Adipocyte (in vitro differentiated cells): ENCODE results near the gene MPDZ.

Experiments used
- DNase-seq: peaks from one replicate; pipeline ENCODE4 v3.0.0-alpha.2; 2015; ENCODE audit warnings: low read depth
- H3K27me3 ChIP-seq: replicated peaks from 2 replicates; pipeline ENCODE4 v1.7.0; 2013; ENCODE audit warnings: mild to moderate bottlenecking, low read length, moderate library complexity; ENCODE audit not compliant: control insufficient read depth, insufficient read depth
- H3K36me3 ChIP-seq: 2 replicates; pipeline ENCODE4 v1.7.0; 2013; ENCODE audit warnings: low read length, mild to moderate bottlenecking, moderate library complexity; ENCODE audit not compliant: control insufficient read depth, insufficient read depth, severe bottlenecking
- H3K4me1 ChIP-seq: 2 replicates; pipeline ENCODE4 v1.7.0; 2013; ENCODE audit warnings: mild to moderate bottlenecking, low read length, moderate library complexity; ENCODE audit not compliant: control insufficient read depth, insufficient read depth
- H3K4me3 ChIP-seq: 2 replicates; pipeline ENCODE4 v1.7.0; 2013; ENCODE audit warnings: mild to moderate bottlenecking, low read length, moderate library complexity
- H3K9ac ChIP-seq: 2 replicates; pipeline ENCODE4 v1.7.0; 2013; ENCODE audit warnings: mild to moderate bottlenecking, low read length, moderate library complexity
- H3K9me3 ChIP-seq: 2 replicates; pipeline ENCODE4 v1.7.0; 2013; ENCODE audit warnings: mild to moderate bottlenecking, low read length, moderate library complexity; ENCODE audit not compliant: control insufficient read depth

Gene MPDZ

GRCh38 chr9:13175732-13176131, 103.8 kb downstream of the MPDZ start:
- H3K9me3 ChIP-seq: no peaks in the 10 kb centered on the region
- no peak overlapping the region for H3K4me3 ChIP-seq
- H3K9ac ChIP-seq: no peak overlapping the region
- no peaks in the 10 kb centered on the region for H3K27me3 ChIP-seq
- peaks cover 30% of the 10 kb centered on the region for H3K36me3 ChIP-seq
- no peak for DNase-seq
- H3K4me1 ChIP-seq: peaks cover 18% of the 10 kb centered on the region

GRCh38 chr9:13174906-13175639, 104.4 kb downstream of the MPDZ start:
- no peaks in the 10 kb centered on the region for H3K27me3 ChIP-seq
- H3K36me3 ChIP-seq: peaks cover 24% of the 10 kb centered on the region
- H3K4me3 ChIP-seq: no peak overlapping the region
- no peaks in the 10 kb centered on the region for H3K9me3 ChIP-seq
- H3K9ac ChIP-seq: no peak overlapping the region
- no peak for DNase-seq
- H3K4me1 ChIP-seq: peaks cover 18% of the 10 kb centered on the region

- H3K9me3 ChIP-seq: no peaks in the 10 kb centered on the region
- H3K9ac ChIP-seq: no peak overlapping the region
- no peaks in the 10 kb centered on the region for H3K27me3 ChIP-seq
- peaks cover 23% of the 10 kb centered on the region for H3K36me3 ChIP-seq
- H3K4me1 ChIP-seq: peaks cover 14% of the 10 kb centered on the region
- DNase-seq: no peak
- no peak overlapping the region for H3K4me3 ChIP-seq
These were observed 105.9 kb downstream of the MPDZ start for GRCh38 chr9:13173553-13173952.

- Histone ChIP-seq H3K27me3 (no peaks in the 10 kb centered on the region), H3K4me3 (no peak overlapping the region), H3K9ac (no peak overlapping the region), H3K4me1 (peaks cover 12% of the 10 kb centered on the region), H3K36me3 (peaks cover 35% of the 10 kb centered on the region), H3K9me3 (no peaks in the 10 kb centered on the region)
- peak; percentile 34 for DNase-seq
These were observed 108.2 kb downstream of the MPDZ start for GRCh38 chr9:13171261-13171660.

- no peak for DNase-seq
- Histone ChIP-seq H3K4me1 (peaks cover 3% of the 10 kb centered on the region), H3K36me3 (peaks cover 33% of the 10 kb centered on the region), H3K9ac (no peak overlapping the region), H3K4me3 (no peak overlapping the region), H3K9me3 (no peaks in the 10 kb centered on the region), H3K27me3 (no peaks in the 10 kb centered on the region)
These were observed 112.5 kb downstream of the MPDZ start for GRCh38 chr9:13166996-13167395.

- no peak overlapping the region for H3K9ac ChIP-seq
- no peaks in the 10 kb centered on the region for H3K4me1 ChIP-seq
- H3K4me3 ChIP-seq: no peak overlapping the region
- no peaks in the 10 kb centered on the region for H3K9me3 ChIP-seq
- DNase-seq: no peak
- H3K27me3 ChIP-seq: no peaks in the 10 kb centered on the region
- H3K36me3 ChIP-seq: peaks cover 30% of the 10 kb centered on the region
These were observed 113.5 kb downstream of the MPDZ start for GRCh38 chr9:13165956-13166355.

GRCh38 chr9:13165236-13165945, 114.1 kb downstream of the MPDZ start:
- no peak for DNase-seq
- Histone ChIP-seq H3K4me3 (no peak overlapping the region), H3K27me3 (no peaks in the 10 kb centered on the region), H3K4me1 (no peaks in the 10 kb centered on the region), H3K9ac (no peak overlapping the region), H3K9me3 (no peaks in the 10 kb centered on the region), H3K36me3 (peaks cover 29% of the 10 kb centered on the region)

- Histone ChIP-seq H3K9me3 (no peaks in the 10 kb centered on the region), H3K4me3 (no peak overlapping the region), H3K36me3 (peaks cover 29% of the 10 kb centered on the region), H3K9ac (no peak overlapping the region), H3K4me1 (peaks cover 5% of the 10 kb centered on the region), H3K27me3 (no peaks in the 10 kb centered on the region)
- no peak for DNase-seq
These were observed 115.5 kb downstream of the MPDZ start for GRCh38 chr9:13163946-13164345.

- H3K4me1 ChIP-seq: peaks cover 5% of the 10 kb centered on the region
- no peaks in the 10 kb centered on the region for H3K27me3 ChIP-seq
- peaks cover 26% of the 10 kb centered on the region for H3K36me3 ChIP-seq
- DNase-seq: no peak
- no peak overlapping the region for H3K4me3 ChIP-seq
- H3K9me3 ChIP-seq: no peaks in the 10 kb centered on the region
- H3K9ac ChIP-seq: no peak overlapping the region
These were observed 116.2 kb downstream of the MPDZ start for GRCh38 chr9:13163287-13163686.

GRCh38 chr9:13160051-13160450, 119.4 kb downstream of the MPDZ start:
- H3K27me3 ChIP-seq: no peaks in the 10 kb centered on the region
- peaks cover 5% of the 10 kb centered on the region for H3K4me1 ChIP-seq
- no peaks in the 10 kb centered on the region for H3K9me3 ChIP-seq
- H3K4me3 ChIP-seq: no peak overlapping the region
- DNase-seq: peak; percentile 73
- peaks cover 17% of the 10 kb centered on the region for H3K36me3 ChIP-seq
- H3K9ac ChIP-seq: no peak overlapping the region

GRCh38 chr9:13158986-13159385, 120.5 kb downstream of the MPDZ start:
- peaks cover 20% of the 10 kb centered on the region for H3K36me3 ChIP-seq
- no peak for DNase-seq
- peaks cover 5% of the 10 kb centered on the region for H3K4me1 ChIP-seq
- no peaks in the 10 kb centered on the region for H3K9me3 ChIP-seq
- H3K4me3 ChIP-seq: no peak overlapping the region
- H3K27me3 ChIP-seq: no peaks in the 10 kb centered on the region
- H3K9ac ChIP-seq: no peak overlapping the region
